ENCODE data around the gene SFTPD. TPM values are rescaled to one million over a fixed set of nuclear protein-coding genes. Genes with fewer than 3 reads are reported as not detected.
"Not testable (repeated sequence)": the region's sequence is repeated elsewhere in the genome, so short reads cannot be mapped to it uniquely, and the experiment has no call there.

The SFTPD gene
- total and polyA plus RNA-seq, 4 donors, result 0.17 to 0.60 (median 0.47) TPM; not detected in 1

GRCh38 chr10:79905322-79906314 is 43.3 kb downstream of the SFTPD start:
- Histone ChIP-seq H3K9ac (ENCODE audit: low read depth in 1 of 2, low read length in 2 of 2) (peak overlapping the region; percentile 80 to 83), H3K36me3 (ENCODE audit: control insufficient read depth in 4 of 4, insufficient read depth in 3 of 4, low read depth in 1 of 4, low read length in 3 of 4) (no peaks in the 10 kb centered on the region), H3K27me3 (ENCODE audit: control insufficient read depth in 4 of 4, insufficient read depth in 4 of 4, low read length in 3 of 4) (no peaks in the 10 kb centered on the region), H3K4me1 (ENCODE audit: control insufficient read depth in 4 of 4, insufficient read depth in 4 of 4, low read length in 3 of 4) (peaks cover 0 to 5% (median 3%) of the 10 kb centered on the region in 4 donors), H3K4me3 (ENCODE audit: low read depth in 1 of 3, low read length in 3 of 3) (peak overlapping the region; percentile 67 to 95 (median 89)), H3K9me3 (ENCODE audit: control insufficient read depth in 4 of 4, low read length in 3 of 4) (no peaks in the 10 kb centered on the region), H3K27ac (ENCODE audit: low read depth in 1 of 2, low read length in 2 of 2) (peak overlapping the region; percentile 81 to 93)
- 21% methylated on average over 10 of the region's 10 CpGs for WGBS
- TF ChIP-seq ZBTB33 (IDR thresholded peaks at IDR 0.05) (no peak), JUND (IDR thresholded peaks at IDR 0.05) (peak; percentile 25 to 33)
- no peak for DNase-seq (ENCODE audit: low spot score)

GRCh38 chr10:79904671-79905321 is 44.1 kb downstream of the SFTPD start:
- Histone ChIP-seq H3K27ac (ENCODE audit: low read depth in 1 of 2, low read length in 2 of 2) (peak overlapping the region; percentile 81 to 93), H3K36me3 (ENCODE audit: control insufficient read depth in 4 of 4, insufficient read depth in 3 of 4, low read depth in 1 of 4, low read length in 3 of 4) (no peaks in the 10 kb centered on the region), H3K9ac (ENCODE audit: low read depth in 1 of 2, low read length in 2 of 2) (peak overlapping the region; percentile 80 to 83), H3K27me3 (ENCODE audit: control insufficient read depth in 4 of 4, insufficient read depth in 4 of 4, low read length in 3 of 4) (no peaks in the 10 kb centered on the region), H3K9me3 (ENCODE audit: control insufficient read depth in 4 of 4, low read length in 3 of 4) (no peaks in the 10 kb centered on the region), H3K4me1 (ENCODE audit: control insufficient read depth in 4 of 4, insufficient read depth in 4 of 4, low read length in 3 of 4) (peaks cover 0 to 5% (median 2%) of the 10 kb centered on the region in 4 donors), H3K4me3 (ENCODE audit: low read depth in 1 of 3, low read length in 3 of 3) (peak overlapping the region; percentile 67 to 95 (median 89))
- under 1% methylated on average over 58 of the region's 58 CpGs for WGBS
- TF ChIP-seq NR2F2 (IDR thresholded peaks at IDR 0.05) (no peak), MAX (IDR thresholded peaks at IDR 0.05) (peak; percentile 26), ZBTB33 (IDR thresholded peaks at IDR 0.05) (no peak), FOXA1 (IDR thresholded peaks at IDR 0.05) (no peak), HNF4G (IDR thresholded peaks at IDR 0.05) (no peak), GABPA (IDR thresholded peaks at IDR 0.05 in 1 of 2, conservative IDR thresholded peaks at IDR 0.05 in 1 of 2) (peak in 1 of 2 donors; percentile 57), EGR1 (IDR thresholded peaks at IDR 0.05; ENCODE audit: low read depth in 2 of 2) (no peak), HNF4A (conservative IDR thresholded peaks at IDR 0.05) (peak in 1 of 2 donors; percentile 27), SP1 (IDR thresholded peaks at IDR 0.05) (peak; percentile 20), YY1 (IDR thresholded peaks at IDR 0.05) (peak; percentile 58), RAD21 (IDR thresholded peaks at IDR 0.05) (peak in 1 of 2 donors; percentile 8)
- no peak for DNase-seq (ENCODE audit: low spot score)

GRCh38 chr10:79901571-79901970 is 47.3 kb downstream of the SFTPD start:
- not testable (repeated sequence) for H3K4me1 ChIP-seq (ENCODE audit: control insufficient read depth in 4 of 4, insufficient read depth in 4 of 4, low read length in 3 of 4); H3K9ac ChIP-seq (ENCODE audit: low read depth in 1 of 2, low read length in 2 of 2); H3K36me3 ChIP-seq (ENCODE audit: control insufficient read depth in 4 of 4, insufficient read depth in 3 of 4, low read depth in 1 of 4, low read length in 3 of 4); H3K27ac ChIP-seq (ENCODE audit: low read depth in 1 of 2, low read length in 2 of 2); H3K9me3 ChIP-seq (ENCODE audit: control insufficient read depth in 4 of 4, low read length in 3 of 4); H3K4me3 ChIP-seq (ENCODE audit: low read depth in 1 of 3, low read length in 3 of 3); DNase-seq (ENCODE audit: low spot score); H3K27me3 ChIP-seq (ENCODE audit: control insufficient read depth in 4 of 4, insufficient read depth in 4 of 4, low read length in 3 of 4)
- 92% methylated on average over 1 of the region's 1 CpG for WGBS
